Activated naive CD4-positive, alpha-beta T cell treated with anti-CD3 and anti-CD28 coated beads, Interleukin-2, amount 10 ng/mL, durations not matched to agents 7 days and 5 days (primary cell): ENCODE measurements around the gene TIAM2.
"Not testable (repeated sequence)": the region's sequence is repeated elsewhere in the genome, so short reads cannot be mapped to it uniquely, and the experiment has no call there.

Experiments
- CTCF ChIA-PET: fragments of 350-600 bp; sonication (Branson Sonifier 250); formaldehyde crosslinking; loops from one replicate; lab custom pipeline; 2021; ENCODE audit warnings: antibody characterized with exemption; lab: Charles Lee
- DNase-seq: peaks from one replicate; pipeline ENCODE4 v3.0.0-alpha.2; 2020
- H3K27ac Mint-ChIP-seq: one replicate; pipeline ENCODE4 v1.8.0; 2021; ENCODE audit warnings: mild to moderate bottlenecking, moderate library complexity, mixed read lengths
- H3K27me3 Mint-ChIP-seq: one replicate; pipeline ENCODE4 v1.8.0; 2021; ENCODE audit warnings: mild to moderate bottlenecking, mixed read lengths
- H3K36me3 Mint-ChIP-seq: one replicate; pipeline ENCODE4 v1.8.0; 2021; ENCODE audit warnings: mixed read lengths
- H3K4me1 Mint-ChIP-seq: one replicate; pipeline ENCODE4 v1.8.0; 2021; ENCODE audit warnings: mixed read lengths
- H3K4me3 Mint-ChIP-seq: one replicate; pipeline ENCODE4 v1.8.0; 2021; ENCODE audit warnings: mild to moderate bottlenecking, moderate library complexity, mixed read lengths
- H3K9me3 Mint-ChIP-seq: one replicate; pipeline ENCODE4 v1.8.0; 2021; ENCODE audit warnings: mixed read lengths

TIAM2 gene

GRCh38 chr6:155183095-155183494 lies 188.0 kb downstream of the TIAM2 start:
- DNase-seq, result no peak
- Mint-ChIP-seq H3K9me3 (no peaks in the 10 kb centered on the region), H3K36me3 (no peaks in the 10 kb centered on the region), H3K27me3 (no peaks in the 10 kb centered on the region), H3K4me3 (no peak overlapping the region), H3K4me1 (peaks cover 17% of the 10 kb centered on the region), H3K27ac (no peak overlapping the region)
- CTCF ChIA-PET, result interaction anchor here (0.9 kb wide), 1 partner anchor 255 kb away, joined by 4 read pairs; no protein-coding TSS in a partner anchor

DNA sequence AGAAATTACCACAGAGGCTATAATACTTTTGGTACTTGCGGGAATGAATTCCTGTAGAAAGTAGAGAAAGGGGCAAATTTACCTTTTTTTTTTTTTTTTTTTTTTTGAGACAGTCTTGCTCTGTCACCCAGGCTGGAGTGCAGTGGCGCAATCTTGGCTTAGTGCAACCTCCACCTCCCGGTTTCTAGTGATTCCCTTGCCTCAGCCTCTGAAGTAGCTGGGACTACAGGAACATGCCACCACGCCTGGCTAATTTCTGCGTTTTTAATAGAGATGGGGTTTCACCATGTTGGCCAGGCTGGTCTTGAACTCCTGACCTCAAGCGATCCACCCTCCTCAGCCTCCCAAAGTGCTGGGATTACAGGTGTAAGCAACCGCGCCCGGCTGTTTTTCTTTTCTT lies 189.9 kb downstream of the TIAM2 start:
- peaks cover 35% of the 10 kb centered on the region for H3K4me1 Mint-ChIP-seq
- not testable (repeated sequence) for H3K27ac Mint-ChIP-seq, H3K36me3 Mint-ChIP-seq, H3K9me3 Mint-ChIP-seq, H3K27me3 Mint-ChIP-seq, H3K4me3 Mint-ChIP-seq, DNase-seq
- CTCF ChIA-PET, result interaction anchor here (1.3 kb wide), 1 partner anchor 63 kb away, joined by 3 read pairs; no protein-coding TSS in a partner anchor

DNA sequence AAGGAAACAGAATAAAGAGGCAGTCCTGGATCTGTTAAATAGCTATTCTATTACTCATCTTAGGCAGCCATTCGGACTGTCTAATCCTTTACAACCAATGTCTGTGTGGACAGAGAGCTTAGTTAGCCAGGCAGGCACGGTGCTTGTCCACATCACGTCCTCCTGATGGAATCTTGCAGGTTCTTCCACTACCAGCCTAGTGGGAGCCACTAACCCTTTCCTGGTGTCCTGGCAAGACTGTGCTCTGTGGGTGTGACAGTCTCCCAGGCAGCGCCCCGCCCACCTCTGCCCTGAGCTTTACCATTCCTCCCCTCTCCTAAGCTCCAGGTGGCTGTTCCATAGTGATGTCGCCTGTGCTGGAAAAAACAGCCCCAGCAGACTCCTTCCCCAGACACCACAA lies 190.4 kb downstream of the TIAM2 start:
- no peak overlapping the region for H3K27ac Mint-ChIP-seq
- H3K4me1 Mint-ChIP-seq, result peaks cover 35% of the 10 kb centered on the region
- H3K9me3 Mint-ChIP-seq, result no peaks in the 10 kb centered on the region
- H3K4me3 Mint-ChIP-seq, result no peak overlapping the region
- H3K27me3 Mint-ChIP-seq, result no peaks in the 10 kb centered on the region
- no peaks in the 10 kb centered on the region for H3K36me3 Mint-ChIP-seq
- CTCF ChIA-PET, result interaction anchor here (1.3 kb wide), 1 partner anchor 63 kb away, joined by 3 read pairs; no protein-coding TSS in a partner anchor
- DNase-seq, result no peak

DNA sequence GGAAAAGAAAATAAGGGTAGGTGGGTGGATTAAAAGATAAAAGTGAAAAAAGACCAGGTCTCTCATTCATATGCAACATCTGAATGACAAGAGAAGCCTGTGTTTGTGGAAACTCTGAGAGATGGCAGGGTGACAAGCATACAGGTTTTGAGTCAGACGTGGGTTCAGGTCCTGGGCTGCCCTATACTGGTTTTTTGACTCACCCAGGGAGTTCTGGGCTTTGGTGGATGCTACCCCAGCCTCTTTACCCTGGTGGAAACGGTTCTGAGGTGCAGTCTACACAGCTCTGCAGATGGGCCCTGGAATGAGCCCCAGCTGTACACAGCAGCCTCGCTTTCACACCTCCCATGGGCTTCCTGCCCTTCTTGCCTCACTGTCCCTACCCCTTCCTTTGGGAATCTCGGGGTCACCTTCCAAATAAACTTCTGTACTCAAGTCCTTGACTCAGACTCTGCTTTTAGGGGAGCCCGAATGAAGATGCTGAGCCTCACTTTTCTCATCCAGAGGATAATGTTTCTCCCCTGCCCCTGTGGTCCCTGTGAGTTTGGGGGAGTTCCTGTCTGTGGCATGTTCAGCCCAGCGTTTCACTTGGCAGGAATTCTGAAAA lies 191.0 kb downstream of the TIAM2 start:
- no peak for DNase-seq
- Mint-ChIP-seq H3K9me3 (no peaks in the 10 kb centered on the region), H3K4me3 (no peak overlapping the region), H3K27me3 (no peaks in the 10 kb centered on the region), H3K4me1 (peaks cover 35% of the 10 kb centered on the region), H3K36me3 (no peaks in the 10 kb centered on the region), H3K27ac (no peak overlapping the region)
- CTCF ChIA-PET, result interaction anchor here (1.3 kb wide), 2 partner anchors 62 to 258 kb away, joined by 3 to 6 read pairs; no protein-coding TSS in a partner anchor

GRCh38 chr6:155187106-155187505 lies 192.0 kb downstream of the TIAM2 start:
- Mint-ChIP-seq H3K9me3 (no peaks in the 10 kb centered on the region), H3K4me3 (no peak overlapping the region), H3K27ac (no peak overlapping the region), H3K4me1 (peaks cover 35% of the 10 kb centered on the region), H3K36me3 (no peaks in the 10 kb centered on the region), H3K27me3 (no peaks in the 10 kb centered on the region)
- DNase-seq, result no peak
- CTCF ChIA-PET, result interaction anchor here (0.8 to 1.3 kb wide), 2 partner anchors 9 to 259 kb away, joined by 5 to 6 read pairs; no protein-coding TSS in a partner anchor

DNA sequence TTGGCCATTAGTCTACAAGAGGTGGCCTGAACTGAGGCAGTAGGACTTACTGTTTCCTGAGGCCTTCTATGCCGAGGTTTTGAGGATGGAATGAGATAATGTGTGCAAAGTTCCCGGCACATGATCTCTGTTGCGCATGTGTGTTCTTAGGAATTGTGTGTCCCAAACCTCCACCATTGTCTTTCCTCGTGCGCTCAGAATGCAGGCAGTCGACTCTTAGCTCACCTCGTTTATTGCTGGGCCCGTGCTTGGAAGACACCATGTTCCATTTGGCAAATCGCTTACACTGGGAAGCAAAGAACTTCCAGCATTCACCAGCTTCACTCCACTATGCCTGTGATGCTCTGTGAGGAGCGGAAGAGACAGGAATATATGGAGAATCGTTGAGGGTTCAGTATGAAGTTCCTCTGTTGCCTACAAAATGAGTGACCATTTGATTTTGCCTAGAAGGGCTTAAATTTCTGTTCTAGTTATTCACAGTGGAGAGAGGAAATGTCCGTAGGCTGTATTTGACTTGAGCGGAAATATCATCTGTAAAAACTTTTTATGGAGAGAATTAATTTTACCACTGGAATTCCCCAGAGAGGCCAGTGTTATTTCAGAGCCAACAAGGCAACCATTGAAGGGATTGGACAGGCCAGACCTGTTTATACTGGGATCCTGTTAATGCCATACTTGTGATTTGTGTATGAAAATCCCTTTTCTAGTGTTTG lies 193.0 kb downstream of the TIAM2 start:
- H3K36me3 Mint-ChIP-seq, result no peaks in the 10 kb centered on the region
- no peaks in the 10 kb centered on the region for H3K9me3 Mint-ChIP-seq
- H3K4me3 Mint-ChIP-seq, result no peak overlapping the region
- CTCF ChIA-PET, result no interaction called here
- peak overlapping the region; percentile 37 for H3K27ac Mint-ChIP-seq
- H3K4me1 Mint-ChIP-seq, result peaks cover 35% of the 10 kb centered on the region
- H3K27me3 Mint-ChIP-seq, result no peaks in the 10 kb centered on the region
- no peak for DNase-seq

DNA sequence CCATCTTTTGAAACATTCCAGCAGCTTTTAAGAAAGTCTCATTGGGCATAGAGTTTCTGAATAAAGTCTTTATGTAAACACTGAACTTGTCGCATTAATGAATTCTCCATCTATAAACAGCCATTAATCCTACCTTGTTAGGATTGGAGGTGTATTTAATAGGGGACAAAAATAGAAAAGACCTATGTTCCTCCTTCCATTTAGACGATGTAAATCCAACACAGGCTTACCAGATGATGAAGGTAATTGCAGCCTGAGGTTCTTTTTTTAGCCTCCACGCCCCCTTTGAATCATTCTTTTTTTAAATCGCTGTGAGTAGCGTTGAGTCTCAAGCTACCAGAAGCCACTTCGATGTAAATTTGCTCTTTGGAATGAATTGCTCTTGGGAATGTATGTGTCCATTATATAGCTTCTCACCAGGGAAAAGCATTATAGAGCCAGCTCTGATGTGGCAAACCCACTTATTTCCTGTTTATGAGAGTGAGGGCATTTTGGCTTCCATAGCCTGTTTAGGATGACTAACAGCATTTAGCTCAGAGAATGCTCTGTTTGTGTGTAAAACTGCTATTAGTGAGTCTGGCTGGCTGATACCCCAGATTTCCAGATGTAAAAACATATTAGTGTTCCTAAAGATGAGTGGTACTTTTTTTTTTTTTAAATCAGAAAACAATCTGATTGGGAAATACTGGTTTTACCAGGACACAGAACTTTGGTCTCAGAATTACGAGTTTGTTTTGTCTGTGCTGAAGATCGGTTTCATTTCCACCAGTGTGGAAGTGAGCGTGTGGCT lies 193.8 kb downstream of the TIAM2 start:
- Mint-ChIP-seq H3K27me3 (no peaks in the 10 kb centered on the region), H3K36me3 (no peaks in the 10 kb centered on the region), H3K4me1 (peaks cover 35% of the 10 kb centered on the region), H3K27ac (no peak overlapping the region), H3K4me3 (no peak overlapping the region), H3K9me3 (no peaks in the 10 kb centered on the region)
- CTCF ChIA-PET, result interaction anchor here (0.6 to 0.7 kb wide), 2 partner anchors 75 to 87 kb away, joined by 3 read pairs; no protein-coding TSS in a partner anchor
- DNase-seq, result no peak

GRCh38 chr6:155190677-155191076 lies 195.6 kb downstream of the TIAM2 start:
- peaks cover 33% of the 10 kb centered on the region for H3K4me1 Mint-ChIP-seq
- H3K36me3 Mint-ChIP-seq, result no peaks in the 10 kb centered on the region
- no peak for DNase-seq
- H3K4me3 Mint-ChIP-seq, result no peak overlapping the region
- no peaks in the 10 kb centered on the region for H3K9me3 Mint-ChIP-seq
- CTCF ChIA-PET, result interaction anchor here (1.0 kb wide), 2 partner anchors 33 to 261 kb away, joined by 3 read pairs; no protein-coding TSS in a partner anchor
- peaks cover 1% of the 10 kb centered on the region for H3K27me3 Mint-ChIP-seq
- no peak overlapping the region for H3K27ac Mint-ChIP-seq

- H3K9me3 Mint-ChIP-seq, result peaks cover 2% of the 10 kb centered on the region
- CTCF ChIA-PET, result no interaction called here
- peaks cover 16% of the 10 kb centered on the region for H3K4me1 Mint-ChIP-seq
- no peaks in the 10 kb centered on the region for H3K36me3 Mint-ChIP-seq
- no peak for DNase-seq
- no peak overlapping the region for H3K27ac Mint-ChIP-seq
- peaks cover 5% of the 10 kb centered on the region for H3K27me3 Mint-ChIP-seq
- no peak overlapping the region for H3K4me3 Mint-ChIP-seq
Measured at GRCh38 chr6:155193526-155193925, 198.4 kb downstream of the TIAM2 start.

DNA sequence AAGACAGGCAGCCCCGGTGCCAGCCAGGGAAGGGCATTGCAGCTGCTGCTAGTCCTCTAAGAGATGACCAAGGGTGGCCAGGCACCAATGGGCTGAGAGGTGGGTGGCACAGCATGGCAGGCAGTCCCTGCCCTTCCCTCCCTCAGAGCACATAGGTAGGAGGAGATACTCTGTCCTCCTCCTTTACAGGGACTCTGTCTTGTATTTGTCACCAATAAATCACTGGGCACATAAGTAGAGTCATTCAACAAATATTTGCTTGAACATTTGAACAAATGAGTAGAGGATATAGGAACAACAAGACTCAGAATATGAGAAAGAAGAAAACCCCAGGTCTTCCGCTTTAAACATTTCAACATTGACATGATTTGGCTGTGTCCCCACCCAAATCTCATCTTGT lies 199.3 kb downstream of the TIAM2 start:
- H3K9me3 Mint-ChIP-seq, result peaks cover 2% of the 10 kb centered on the region
- no peak for DNase-seq
- H3K27me3 Mint-ChIP-seq, result peaks cover 5% of the 10 kb centered on the region
- peaks cover 7% of the 10 kb centered on the region for H3K4me1 Mint-ChIP-seq
- H3K27ac Mint-ChIP-seq, result no peak overlapping the region
- H3K36me3 Mint-ChIP-seq, result no peaks in the 10 kb centered on the region
- H3K4me3 Mint-ChIP-seq, result no peak overlapping the region
- CTCF ChIA-PET, result no interaction called here

DNA sequence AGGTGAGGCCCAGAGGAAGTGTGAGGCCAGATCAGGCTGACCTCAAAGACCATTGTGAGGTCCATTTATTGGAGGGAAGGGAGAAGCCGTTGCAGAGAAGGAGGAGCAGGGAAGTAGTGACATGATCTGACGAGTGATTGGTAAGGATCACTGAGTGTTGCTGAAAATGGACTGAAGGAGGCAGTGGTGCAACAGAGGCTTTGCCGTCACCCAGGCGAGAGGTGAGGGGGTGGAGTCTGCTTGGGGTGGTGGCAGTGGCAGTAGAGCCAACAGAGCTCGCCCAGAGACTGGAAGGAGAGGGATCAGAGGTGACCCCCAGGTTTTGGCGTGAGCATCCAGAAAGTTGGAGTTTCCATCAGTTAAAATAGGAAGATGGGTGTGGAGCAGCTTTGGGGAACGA lies 200.8 kb downstream of the TIAM2 start:
- H3K36me3 Mint-ChIP-seq, result no peaks in the 10 kb centered on the region
- CTCF ChIA-PET, result no interaction called here
- no peak overlapping the region for H3K4me3 Mint-ChIP-seq
- peaks cover 8% of the 10 kb centered on the region for H3K27me3 Mint-ChIP-seq
- H3K9me3 Mint-ChIP-seq, result peaks cover 2% of the 10 kb centered on the region
- no peaks in the 10 kb centered on the region for H3K4me1 Mint-ChIP-seq
- H3K27ac Mint-ChIP-seq, result no peak overlapping the region
- DNase-seq, result no peak

DNA sequence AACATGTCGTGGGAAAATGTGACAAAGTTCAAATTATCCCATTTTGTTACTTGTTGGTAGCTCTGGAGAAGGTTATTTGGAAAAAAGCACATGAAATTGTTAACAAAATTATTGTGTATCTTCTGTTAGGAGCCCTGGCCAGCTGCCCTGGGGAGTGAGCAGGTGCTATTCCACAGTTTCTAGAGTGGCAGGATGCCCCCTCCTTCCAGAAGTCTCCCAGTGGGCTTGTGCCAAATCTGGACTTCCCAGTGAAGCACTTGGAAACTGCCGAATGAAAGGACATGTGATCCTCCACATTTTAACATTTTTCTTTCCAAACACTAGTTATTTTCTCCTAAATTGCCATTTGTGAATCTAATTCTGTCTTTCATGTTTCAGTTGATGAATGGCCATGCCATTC lies 201.8 kb downstream of the TIAM2 start:
- no peak for DNase-seq
- Mint-ChIP-seq H3K4me1 (no peaks in the 10 kb centered on the region), H3K4me3 (no peak overlapping the region), H3K36me3 (no peaks in the 10 kb centered on the region), H3K9me3 (peaks cover 2% of the 10 kb centered on the region), H3K27ac (no peak overlapping the region), H3K27me3 (peaks cover 8% of the 10 kb centered on the region)
- CTCF ChIA-PET, result no interaction called here

- no peak overlapping the region for H3K4me3 Mint-ChIP-seq
- CTCF ChIA-PET, result no interaction called here
- H3K36me3 Mint-ChIP-seq, result no peaks in the 10 kb centered on the region
- peaks cover 2% of the 10 kb centered on the region for H3K9me3 Mint-ChIP-seq
- DNase-seq, result no peak
- peaks cover 8% of the 10 kb centered on the region for H3K27me3 Mint-ChIP-seq
- no peak overlapping the region for H3K27ac Mint-ChIP-seq
- no peaks in the 10 kb centered on the region for H3K4me1 Mint-ChIP-seq
Measured at GRCh38 chr6:155197932-155198331, 202.8 kb downstream of the TIAM2 start.

GRCh38 chr6:155200012-155200411 lies 204.9 kb downstream of the TIAM2 start:
- Mint-ChIP-seq H3K9me3 (peaks cover 2% of the 10 kb centered on the region), H3K27ac (no peak overlapping the region), H3K4me1 (no peaks in the 10 kb centered on the region), H3K4me3 (no peak overlapping the region), H3K27me3 (peaks cover 8% of the 10 kb centered on the region), H3K36me3 (no peaks in the 10 kb centered on the region)
- CTCF ChIA-PET, result no interaction called here
- DNase-seq, result no peak
